ENCODE measurements around the gene CD59. TPM values are rescaled to one million over a fixed set of nuclear protein-coding genes. Genes with fewer than 3 reads are reported as not detected.

The CD59 gene
- total and polyA plus RNA-seq, 9 of the 15 experiments (the other 6 are each of a cell fraction or from before 2014, with no cell fraction given): 38.1 to 338 (median 173) TPM

DNA sequence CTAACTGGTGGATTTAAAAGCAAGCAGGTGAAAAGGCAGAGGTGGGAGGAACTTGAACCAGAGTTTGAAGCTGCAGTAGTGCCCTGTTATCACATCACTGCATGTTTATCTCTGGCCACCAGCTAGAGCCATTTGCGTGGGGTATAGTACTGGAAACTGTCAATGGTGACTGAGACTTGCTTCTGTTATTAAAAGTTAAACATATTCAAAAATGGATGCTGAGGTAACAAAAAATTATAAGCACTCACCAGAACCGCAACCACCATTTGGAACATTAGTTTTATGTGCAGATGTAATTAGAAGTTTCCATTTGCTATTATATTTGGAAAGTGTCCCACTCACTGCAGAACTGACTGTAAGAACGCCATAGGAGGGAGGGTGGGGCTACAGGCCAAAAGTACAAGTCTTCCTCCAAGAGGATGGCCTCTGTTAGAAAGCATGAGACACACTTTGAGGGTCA, 1.2 kb upstream of the CD59 start (continued):
- TF ChIP-seq, protein P1, sequence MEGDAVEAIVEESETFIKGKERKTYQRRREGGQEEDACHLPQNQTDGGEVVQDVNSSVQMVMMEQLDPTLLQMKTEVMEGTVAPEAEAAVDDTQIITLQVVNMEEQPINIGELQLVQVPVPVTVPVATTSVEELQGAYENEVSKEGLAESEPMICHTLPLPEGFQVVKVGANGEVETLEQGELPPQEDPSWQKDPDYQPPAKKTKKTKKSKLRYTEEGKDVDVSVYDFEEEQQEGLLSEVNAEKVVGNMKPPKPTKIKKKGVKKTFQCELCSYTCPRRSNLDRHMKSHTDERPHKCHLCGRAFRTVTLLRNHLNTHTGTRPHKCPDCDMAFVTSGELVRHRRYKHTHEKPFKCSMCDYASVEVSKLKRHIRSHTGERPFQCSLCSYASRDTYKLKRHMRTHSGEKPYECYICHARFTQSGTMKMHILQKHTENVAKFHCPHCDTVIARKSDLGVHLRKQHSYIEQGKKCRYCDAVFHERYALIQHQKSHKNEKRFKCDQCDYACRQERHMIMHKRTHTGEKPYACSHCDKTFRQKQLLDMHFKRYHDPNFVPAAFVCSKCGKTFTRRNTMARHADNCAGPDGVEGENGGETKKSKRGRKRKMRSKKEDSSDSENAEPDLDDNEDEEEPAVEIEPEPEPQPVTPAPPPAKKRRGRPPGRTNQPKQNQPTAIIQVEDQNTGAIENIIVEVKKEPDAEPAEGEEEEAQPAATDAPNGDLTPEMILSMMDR (IDR thresholded peaks at IDR 0.05 in 2 of 3, conservative IDR thresholded peaks at IDR 0.05 in 1 of 3; ENCODE audit: insufficient read depth in 2 of 3, low read depth in 1 of 3, low read length in 3 of 3): no peak
- TF ChIP-seq, protein P2, sequence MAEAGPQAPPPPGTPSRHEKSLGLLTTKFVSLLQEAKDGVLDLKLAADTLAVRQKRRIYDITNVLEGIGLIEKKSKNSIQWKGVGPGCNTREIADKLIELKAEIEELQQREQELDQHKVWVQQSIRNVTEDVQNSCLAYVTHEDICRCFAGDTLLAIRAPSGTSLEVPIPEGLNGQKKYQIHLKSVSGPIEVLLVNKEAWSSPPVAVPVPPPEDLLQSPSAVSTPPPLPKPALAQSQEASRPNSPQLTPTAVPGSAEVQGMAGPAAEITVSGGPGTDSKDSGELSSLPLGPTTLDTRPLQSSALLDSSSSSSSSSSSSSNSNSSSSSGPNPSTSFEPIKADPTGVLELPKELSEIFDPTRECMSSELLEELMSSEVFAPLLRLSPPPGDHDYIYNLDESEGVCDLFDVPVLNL (CRISPR knock-in tag; IDR thresholded peaks at IDR 0.05; ENCODE audit: low read depth): no peak
- TF ChIP-seq SREBF2 (CRISPR knock-in tag; IDR thresholded peaks at IDR 0.05): no peak
- TF ChIP-seq, protein P3, sequence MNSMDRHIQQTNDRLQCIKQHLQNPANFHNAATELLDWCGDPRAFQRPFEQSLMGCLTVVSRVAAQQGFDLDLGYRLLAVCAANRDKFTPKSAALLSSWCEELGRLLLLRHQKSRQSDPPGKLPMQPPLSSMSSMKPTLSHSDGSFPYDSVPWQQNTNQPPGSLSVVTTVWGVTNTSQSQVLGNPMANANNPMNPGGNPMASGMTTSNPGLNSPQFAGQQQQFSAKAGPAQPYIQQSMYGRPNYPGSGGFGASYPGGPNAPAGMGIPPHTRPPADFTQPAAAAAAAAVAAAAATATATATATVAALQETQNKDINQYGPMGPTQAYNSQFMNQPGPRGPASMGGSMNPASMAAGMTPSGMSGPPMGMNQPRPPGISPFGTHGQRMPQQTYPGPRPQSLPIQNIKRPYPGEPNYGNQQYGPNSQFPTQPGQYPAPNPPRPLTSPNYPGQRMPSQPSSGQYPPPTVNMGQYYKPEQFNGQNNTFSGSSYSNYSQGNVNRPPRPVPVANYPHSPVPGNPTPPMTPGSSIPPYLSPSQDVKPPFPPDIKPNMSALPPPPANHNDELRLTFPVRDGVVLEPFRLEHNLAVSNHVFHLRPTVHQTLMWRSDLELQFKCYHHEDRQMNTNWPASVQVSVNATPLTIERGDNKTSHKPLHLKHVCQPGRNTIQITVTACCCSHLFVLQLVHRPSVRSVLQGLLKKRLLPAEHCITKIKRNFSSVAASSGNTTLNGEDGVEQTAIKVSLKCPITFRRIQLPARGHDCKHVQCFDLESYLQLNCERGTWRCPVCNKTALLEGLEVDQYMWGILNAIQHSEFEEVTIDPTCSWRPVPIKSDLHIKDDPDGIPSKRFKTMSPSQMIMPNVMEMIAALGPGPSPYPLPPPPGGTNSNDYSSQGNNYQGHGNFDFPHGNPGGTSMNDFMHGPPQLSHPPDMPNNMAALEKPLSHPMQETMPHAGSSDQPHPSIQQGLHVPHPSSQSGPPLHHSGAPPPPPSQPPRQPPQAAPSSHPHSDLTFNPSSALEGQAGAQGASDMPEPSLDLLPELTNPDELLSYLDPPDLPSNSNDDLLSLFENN (IDR thresholded peaks at IDR 0.05; ENCODE audit: low read depth in 2 of 2, low read length in 2 of 2): peak in 1 of 2 experiments; percentile 87; a peak in 2 of 4 replicates
- no peak for TF ChIP-seq ZNF57 (CRISPR knock-in tag; IDR thresholded peaks at IDR 0.05)
- no peak for TF ChIP-seq SMAD2 (IDR thresholded peaks at IDR 0.05; ENCODE audit: low read depth, low read length)
- no peak for TF ChIP-seq SUPT5H (IDR thresholded peaks at IDR 0.05)
- TF ChIP-seq TOE1 (IDR thresholded peaks at IDR 0.05; ENCODE audit: borderline replicate concordance): no peak
- no peak for TF ChIP-seq TOE1 (CRISPR knock-in tag; IDR thresholded peaks at IDR 0.05; ENCODE audit: borderline replicate concordance, low read depth)
- TF ChIP-seq, protein P4, sequence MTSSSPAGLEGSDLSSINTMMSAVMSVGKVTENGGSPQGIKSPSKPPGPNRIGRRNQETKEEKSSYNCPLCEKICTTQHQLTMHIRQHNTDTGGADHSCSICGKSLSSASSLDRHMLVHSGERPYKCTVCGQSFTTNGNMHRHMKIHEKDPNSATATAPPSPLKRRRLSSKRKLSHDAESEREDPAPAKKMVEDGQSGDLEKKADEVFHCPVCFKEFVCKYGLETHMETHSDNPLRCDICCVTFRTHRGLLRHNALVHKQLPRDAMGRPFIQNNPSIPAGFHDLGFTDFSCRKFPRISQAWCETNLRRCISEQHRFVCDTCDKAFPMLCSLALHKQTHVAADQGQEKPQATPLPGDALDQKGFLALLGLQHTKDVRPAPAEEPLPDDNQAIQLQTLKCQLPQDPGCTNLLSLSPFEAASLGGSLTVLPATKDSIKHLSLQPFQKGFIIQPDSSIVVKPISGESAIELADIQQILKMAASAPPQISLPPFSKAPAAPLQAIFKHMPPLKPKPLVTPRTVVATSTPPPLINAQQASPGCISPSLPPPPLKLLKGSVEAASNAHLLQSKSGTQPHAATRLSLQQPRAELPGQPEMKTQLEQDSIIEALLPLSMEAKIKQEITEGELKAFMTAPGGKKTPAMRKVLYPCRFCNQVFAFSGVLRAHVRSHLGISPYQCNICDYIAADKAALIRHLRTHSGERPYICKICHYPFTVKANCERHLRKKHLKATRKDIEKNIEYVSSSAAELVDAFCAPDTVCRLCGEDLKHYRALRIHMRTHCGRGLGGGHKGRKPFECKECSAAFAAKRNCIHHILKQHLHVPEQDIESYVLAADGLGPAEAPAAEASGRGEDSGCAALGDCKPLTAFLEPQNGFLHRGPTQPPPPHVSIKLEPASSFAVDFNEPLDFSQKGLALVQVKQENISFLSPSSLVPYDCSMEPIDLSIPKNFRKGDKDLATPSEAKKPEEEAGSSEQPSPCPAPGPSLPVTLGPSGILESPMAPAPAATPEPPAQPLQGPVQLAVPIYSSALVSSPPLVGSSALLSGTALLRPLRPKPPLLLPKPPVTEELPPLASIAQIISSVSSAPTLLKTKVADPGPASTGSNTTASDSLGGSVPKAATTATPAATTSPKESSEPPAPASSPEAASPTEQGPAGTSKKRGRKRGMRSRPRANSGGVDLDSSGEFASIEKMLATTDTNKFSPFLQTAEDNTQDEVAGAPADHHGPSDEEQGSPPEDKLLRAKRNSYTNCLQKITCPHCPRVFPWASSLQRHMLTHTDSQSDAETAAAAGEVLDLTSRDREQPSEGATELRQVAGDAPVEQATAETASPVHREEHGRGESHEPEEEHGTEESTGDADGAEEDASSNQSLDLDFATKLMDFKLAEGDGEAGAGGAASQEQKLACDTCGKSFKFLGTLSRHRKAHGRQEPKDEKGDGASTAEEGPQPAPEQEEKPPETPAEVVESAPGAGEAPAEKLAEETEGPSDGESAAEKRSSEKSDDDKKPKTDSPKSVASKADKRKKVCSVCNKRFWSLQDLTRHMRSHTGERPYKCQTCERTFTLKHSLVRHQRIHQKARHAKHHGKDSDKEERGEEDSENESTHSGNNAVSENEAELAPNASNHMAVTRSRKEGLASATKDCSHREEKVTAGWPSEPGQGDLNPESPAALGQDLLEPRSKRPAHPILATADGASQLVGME (CRISPR knock-in tag; IDR thresholded peaks at IDR 0.05): no peak
- TF ChIP-seq ZNF408 (CRISPR knock-in tag; IDR thresholded peaks at IDR 0.05; ENCODE audit: low read depth): no peak
- TF ChIP-seq ETS2 (tag; IDR thresholded peaks at IDR 0.05; ENCODE audit: borderline replicate concordance, poor library complexity, severe bottlenecking): no peak
- peak; percentile 85 for TF ChIP-seq PHB2 (IDR thresholded peaks at IDR 0.05; ENCODE audit: low read depth)
- TF ChIP-seq MYNN (IDR thresholded peaks at IDR 0.05): peak; percentile 51; the same call in 1 of the 2 replicates
- TF ChIP-seq MYNN (CRISPR knock-in tag; IDR thresholded peaks at IDR 0.05): no peak
- peak; percentile 53; the same call in 1 of the 2 replicates for TF ChIP-seq MXI1 (IDR thresholded peaks at IDR 0.05; ENCODE audit: low read depth, low read length)

All from K562 (cell line).